Neural progenitor cell (in vitro differentiated cells): Measurements from ENCODE around the gene HCK. TPM values are rescaled to one million over a fixed set of nuclear protein-coding genes. Genes with fewer than 3 reads are reported as not detected.
"Not testable (repeated sequence)": the region's sequence is repeated elsewhere in the genome, so short reads cannot be mapped to it uniquely, and the experiment has no call there.

Experiments
- DNase-seq: peaks from one replicate; pipeline ENCODE4 v3.0.0-alpha.2; 2016; ENCODE audit warnings: low spot score
- H2AFZ ChIP-seq: fragments of 200-600 bp; sonication (generic); replicated peaks from 2 replicates; pipeline ENCODE4 v1.6.1; 2016; ENCODE audit warnings: antibody characterized with exemption
- H3F3A ChIP-seq: fragments of 200-600 bp; sonication (generic); 2 replicates; pipeline ENCODE4 v1.6.1; 2016; ENCODE audit warnings: antibody characterized with exemption, low read depth
- H3K27ac ChIP-seq: fragments of 200-600 bp; sonication (generic); 2 replicates; pipeline ENCODE4 v1.5.1; 2016; ENCODE audit warnings: mild to moderate bottlenecking
- H3K27me3 ChIP-seq: fragments of 200-600 bp; sonication (generic); 2 replicates; pipeline ENCODE4 v1.6.1; 2016; ENCODE audit warnings: mild to moderate bottlenecking, moderate library complexity
- H3K36me3 ChIP-seq: fragments of 200-600 bp; sonication (generic); 2 replicates; pipeline ENCODE4 v1.5.1; 2016
- H3K4me1 ChIP-seq: fragments of 200-600 bp; sonication (generic); 2 replicates; pipeline ENCODE4 v1.6.1; 2016; ENCODE audit warnings: mixed run types
- H3K4me2 ChIP-seq: fragments of 200-600 bp; sonication (generic); 2 replicates; pipeline ENCODE4 v1.6.1; 2016
- H3K4me3 ChIP-seq: fragments of 200-600 bp; sonication (generic); 2 replicates; pipeline ENCODE4 v1.5.1; 2016
- H3K79me2 ChIP-seq: fragments of 200-600 bp; sonication (generic); 2 replicates; pipeline ENCODE4 v1.6.1; 2016; ENCODE audit warnings: low read depth
- H3K9ac ChIP-seq: fragments of 200-600 bp; sonication (generic); 2 replicates; pipeline ENCODE4 v1.6.1; 2016
- H3K9me3 ChIP-seq: fragments of 200-600 bp; sonication (generic); 2 replicates; pipeline ENCODE4 v1.5.1; 2016; ENCODE audit warnings: low read depth
- H4K20me1 ChIP-seq: fragments of 200-600 bp; sonication (generic); 2 replicates; pipeline ENCODE4 v1.6.1; 2016; ENCODE audit warnings: low read depth
- H3K27ac Mint-ChIP-seq: 3 replicates; pipeline ENCODE4 v1.8.0; 2021; ENCODE audit warnings: mixed read lengths
- H3K27me3 Mint-ChIP-seq: 2 replicates; pipeline ENCODE4 v1.8.0; 2022; ENCODE audit warnings: low read depth, mild to moderate bottlenecking, inconsistent platforms, moderate library complexity, mixed read lengths; ENCODE audit not compliant: insufficient read depth
- H3K36me3 Mint-ChIP-seq: 3 replicates; pipeline ENCODE4 v1.8.0; 2021; ENCODE audit warnings: mixed read lengths
- H3K4me1 Mint-ChIP-seq: 3 replicates; pipeline ENCODE4 v1.8.0; 2021; ENCODE audit warnings: mixed read lengths
- H3K4me3 Mint-ChIP-seq: 3 replicates; pipeline ENCODE4 v1.8.0; 2021; ENCODE audit warnings: mild to moderate bottlenecking, moderate library complexity, mixed read lengths
- H3K9me3 Mint-ChIP-seq: 3 replicates; pipeline ENCODE4 v1.8.0; 2020; ENCODE audit warnings: mixed read lengths
- EZH2 ChIP-seq: fragments of 200-600 bp; sonication (generic); IDR thresholded peaks from 2 replicates; pipeline ENCODE4 v1.6.1; 2017; ENCODE audit warnings: antibody characterized with exemption, mild to moderate bottlenecking, moderate library complexity
- EZH2phosphoT487 ChIP-seq: fragments of 200-600 bp; sonication (generic); IDR thresholded peaks from 2 replicates; pipeline ENCODE4 v1.6.1; 2017; ENCODE audit warnings: antibody characterized with exemption
- total RNA-seq: library from RNA; depleted of rRNA; stranded (reverse); fragments of >200 nt; gene quantifications from 2 replicates; pipeline ENCODE4 v1.2.3, GENCODE V29; 2015; ENCODE audit warnings: low replicate concordance
- TF ChIP-seq, protein P1 (sequence below): fragments of 200-600 bp; sonication (generic); IDR thresholded peaks from 2 replicates; pipeline ENCODE4 v1.5.1; 2017; ENCODE audit warnings: antibody characterized with exemption, mild to moderate bottlenecking

Gene HCK
- total RNA-seq, 1 donor from 2014 or later, result not detected

DNA sequence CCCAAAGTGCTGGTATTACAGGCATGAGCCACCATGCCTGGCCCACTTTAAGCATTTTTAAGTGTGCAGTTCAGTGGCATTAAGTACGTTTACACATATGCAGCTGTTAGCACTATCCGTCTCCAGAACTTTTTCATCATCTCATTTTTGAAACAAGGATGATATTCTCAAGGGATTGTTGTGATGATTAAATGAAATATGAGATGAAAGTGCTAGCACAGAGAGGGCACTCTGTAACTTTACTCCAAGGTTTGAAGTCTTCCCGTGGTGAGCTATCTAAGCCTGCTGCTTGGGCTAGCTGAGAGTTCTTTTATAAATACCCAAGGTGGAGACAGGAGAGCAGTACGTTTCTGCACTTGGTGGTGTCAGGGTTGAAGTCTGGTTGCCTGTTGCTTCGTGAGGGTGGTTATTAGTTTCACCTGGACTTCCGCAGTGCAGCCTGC, 64.1 kb downstream of the HCK start:
- no peak overlapping the region for H3K4me3 Mint-ChIP-seq
- Histone ChIP-seq H3K4me1 (peaks cover 14% of the 10 kb centered on the region), H3K4me3 (no peak overlapping the region), H2AFZ (no peak overlapping the region), H3K9ac (no peak overlapping the region), H3K27me3 (no peaks in the 10 kb centered on the region), H4K20me1 (peaks cover 31% of the 10 kb centered on the region), H3K4me2 (peak overlapping the region; percentile 34), H3F3A (peaks cover 7% of the 10 kb centered on the region), H3K36me3 (no peaks in the 10 kb centered on the region), H3K79me2 (peaks cover 97% of the 10 kb centered on the region), H3K27ac (peak overlapping the region; percentile 35), H3K9me3 (no peaks in the 10 kb centered on the region)
- no peaks in the 10 kb centered on the region for H3K27me3 Mint-ChIP-seq
- no peak for TF ChIP-seq EZH2phosphoT487
- TF ChIP-seq, protein P1, sequence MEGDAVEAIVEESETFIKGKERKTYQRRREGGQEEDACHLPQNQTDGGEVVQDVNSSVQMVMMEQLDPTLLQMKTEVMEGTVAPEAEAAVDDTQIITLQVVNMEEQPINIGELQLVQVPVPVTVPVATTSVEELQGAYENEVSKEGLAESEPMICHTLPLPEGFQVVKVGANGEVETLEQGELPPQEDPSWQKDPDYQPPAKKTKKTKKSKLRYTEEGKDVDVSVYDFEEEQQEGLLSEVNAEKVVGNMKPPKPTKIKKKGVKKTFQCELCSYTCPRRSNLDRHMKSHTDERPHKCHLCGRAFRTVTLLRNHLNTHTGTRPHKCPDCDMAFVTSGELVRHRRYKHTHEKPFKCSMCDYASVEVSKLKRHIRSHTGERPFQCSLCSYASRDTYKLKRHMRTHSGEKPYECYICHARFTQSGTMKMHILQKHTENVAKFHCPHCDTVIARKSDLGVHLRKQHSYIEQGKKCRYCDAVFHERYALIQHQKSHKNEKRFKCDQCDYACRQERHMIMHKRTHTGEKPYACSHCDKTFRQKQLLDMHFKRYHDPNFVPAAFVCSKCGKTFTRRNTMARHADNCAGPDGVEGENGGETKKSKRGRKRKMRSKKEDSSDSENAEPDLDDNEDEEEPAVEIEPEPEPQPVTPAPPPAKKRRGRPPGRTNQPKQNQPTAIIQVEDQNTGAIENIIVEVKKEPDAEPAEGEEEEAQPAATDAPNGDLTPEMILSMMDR, result no peak
- no peak for TF ChIP-seq EZH2
- DNase-seq, result no peak
- peaks cover 5% of the 10 kb centered on the region for H3K9me3 Mint-ChIP-seq
- no peak overlapping the region for H3K27ac Mint-ChIP-seq
- peaks cover 25% of the 10 kb centered on the region for H3K4me1 Mint-ChIP-seq
- H3K36me3 Mint-ChIP-seq, result peaks cover 4% of the 10 kb centered on the region

DNA sequence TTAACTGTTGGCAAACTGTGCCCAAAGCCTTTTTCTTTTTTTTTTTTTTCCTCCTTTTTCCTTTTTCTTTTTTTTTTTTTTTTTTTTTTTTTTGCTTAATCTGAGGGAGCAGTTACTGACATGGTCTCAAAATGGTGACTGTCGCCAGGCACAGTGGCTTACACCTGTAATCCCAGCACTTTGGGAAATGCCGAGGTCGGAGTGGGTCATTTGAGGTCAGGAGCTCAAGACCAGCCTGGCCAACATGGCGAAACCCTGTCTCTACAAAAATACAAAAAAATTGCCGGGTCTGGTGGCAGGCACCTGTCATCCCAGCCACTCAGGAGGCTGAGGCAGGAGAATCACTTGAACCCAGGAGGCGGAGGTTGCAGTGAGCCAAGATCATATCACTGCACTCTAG, 64.8 kb downstream of the HCK start:
- H3K4me3 Mint-ChIP-seq, H3K27me3 Mint-ChIP-seq, H2AFZ ChIP-seq, H3K36me3 Mint-ChIP-seq, H3K36me3 ChIP-seq, H3K9ac ChIP-seq, H3K9me3 ChIP-seq, H3F3A ChIP-seq, H3K27ac ChIP-seq, H3K27ac Mint-ChIP-seq, H3K4me2 ChIP-seq, H3K9me3 Mint-ChIP-seq, H3K4me3 ChIP-seq, H3K27me3 ChIP-seq, DNase-seq: not testable (repeated sequence)
- peaks cover 18% of the 10 kb centered on the region for H3K4me1 Mint-ChIP-seq
- H3K79me2 ChIP-seq, result peaks cover 90% of the 10 kb centered on the region
- H4K20me1 ChIP-seq, result peaks cover 31% of the 10 kb centered on the region
- H3K4me1 ChIP-seq, result peaks cover 14% of the 10 kb centered on the region

DNA sequence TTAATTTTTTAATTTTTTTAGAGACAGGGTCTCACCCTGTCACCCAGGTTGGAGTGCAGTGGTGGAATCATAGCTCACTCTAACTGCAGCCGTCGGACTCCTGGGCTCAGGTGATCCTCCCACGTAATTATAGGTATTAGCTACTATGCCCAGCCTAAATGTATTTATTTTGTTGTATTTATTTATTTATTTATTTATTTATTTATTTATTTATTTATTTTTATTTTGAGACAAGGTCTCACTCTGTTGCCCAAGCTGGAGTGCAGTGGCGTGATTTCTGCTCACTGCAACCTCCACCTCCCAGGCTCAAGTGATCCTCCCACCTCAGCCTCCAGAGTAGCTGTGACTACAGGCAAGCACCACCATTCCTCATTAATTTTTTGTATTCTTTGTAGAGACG, 66.4 kb downstream of the HCK start:
- not testable (repeated sequence) for H2AFZ ChIP-seq, H3K4me3 Mint-ChIP-seq, H3K36me3 Mint-ChIP-seq, H3K27me3 ChIP-seq, H3K27ac ChIP-seq, H3K9me3 ChIP-seq, H3K27me3 Mint-ChIP-seq, H3K4me2 ChIP-seq, DNase-seq, H3K9ac ChIP-seq, H3K36me3 ChIP-seq, H3K27ac Mint-ChIP-seq, H3K9me3 Mint-ChIP-seq, H3K4me3 ChIP-seq, H3F3A ChIP-seq
- Histone ChIP-seq H4K20me1 (peaks cover 31% of the 10 kb centered on the region), H3K79me2 (peaks cover 77% of the 10 kb centered on the region), H3K4me1 (peaks cover 14% of the 10 kb centered on the region)
- peaks cover 17% of the 10 kb centered on the region for H3K4me1 Mint-ChIP-seq

DNA sequence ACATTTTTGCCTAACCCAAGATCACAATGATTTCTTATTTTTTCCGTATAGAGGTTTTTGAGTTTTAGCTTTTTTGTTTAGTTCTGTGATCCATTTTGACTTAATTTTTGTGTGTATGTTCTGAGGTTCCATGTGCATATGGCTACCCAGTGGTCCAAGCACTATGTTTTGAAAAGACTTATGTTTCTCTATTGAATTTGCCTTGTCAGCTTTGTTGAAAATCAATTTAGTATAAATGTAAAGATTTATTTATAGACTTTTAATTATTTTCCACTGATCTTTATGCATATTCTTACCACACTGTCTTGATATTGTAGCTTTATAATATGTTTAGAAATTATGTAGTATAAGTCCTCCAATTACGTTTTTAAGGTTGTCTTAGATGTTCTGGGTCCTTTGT, 67.7 kb downstream of the HCK start:
- H3K9ac ChIP-seq, result no peak overlapping the region
- peaks cover 73% of the 10 kb centered on the region for H3K79me2 ChIP-seq
- H4K20me1 ChIP-seq, result peaks cover 21% of the 10 kb centered on the region
- H3K36me3 ChIP-seq, result peaks cover 3% of the 10 kb centered on the region
- Mint-ChIP-seq H3K27ac (no peak overlapping the region), H3K9me3 (peaks cover 14% of the 10 kb centered on the region), H3K4me3 (no peak overlapping the region), H3K36me3 (peaks cover 8% of the 10 kb centered on the region), H3K27me3 (peaks cover 4% of the 10 kb centered on the region), H3K4me1 (peaks cover 13% of the 10 kb centered on the region)
- TF ChIP-seq EZH2phosphoT487 (no peak), EZH2 (no peak)
- TF ChIP-seq, protein P1, result no peak
- no peak for DNase-seq
- no peak overlapping the region for H3K4me3 ChIP-seq
- peaks cover 7% of the 10 kb centered on the region for H3F3A ChIP-seq
- no peak overlapping the region for H3K27ac ChIP-seq
- H3K4me1 ChIP-seq, result peaks cover 13% of the 10 kb centered on the region
- H3K27me3 ChIP-seq, result no peaks in the 10 kb centered on the region
- H3K9me3 ChIP-seq, result no peaks in the 10 kb centered on the region
- no peak overlapping the region for H3K4me2 ChIP-seq
- H2AFZ ChIP-seq, result no peak overlapping the region

DNA sequence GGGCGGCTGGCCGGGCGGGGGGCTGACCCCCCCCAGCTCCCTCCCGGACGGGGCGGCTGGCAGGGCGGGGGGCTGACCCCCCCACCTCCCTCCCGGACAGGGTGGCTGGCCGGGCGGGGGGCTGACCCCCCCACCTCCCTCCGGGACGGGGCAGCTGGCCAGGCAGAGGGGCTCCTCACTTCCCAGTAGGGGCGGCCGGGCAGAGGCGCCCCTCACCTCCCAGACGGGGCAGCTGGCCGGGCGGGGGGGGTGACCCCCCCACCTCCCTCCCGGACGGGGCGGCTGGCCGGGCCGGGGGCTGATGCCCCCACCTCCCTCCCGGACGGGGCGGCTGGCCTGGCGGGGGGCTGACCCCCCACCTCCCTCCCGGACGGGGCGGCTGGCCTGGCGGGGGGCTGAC, 69.9 kb downstream of the HCK start:
- not testable (repeated sequence) for H3K27ac Mint-ChIP-seq, H3K27me3 Mint-ChIP-seq, H3K9ac ChIP-seq, H3K4me1 Mint-ChIP-seq, H3K27ac ChIP-seq, H4K20me1 ChIP-seq, H2AFZ ChIP-seq, DNase-seq, H3K36me3 ChIP-seq, H3K9me3 ChIP-seq, H3K4me3 ChIP-seq, H3K4me3 Mint-ChIP-seq, H3K4me1 ChIP-seq, H3K27me3 ChIP-seq, H3F3A ChIP-seq, H3K4me2 ChIP-seq
- peaks cover 68% of the 10 kb centered on the region for H3K79me2 ChIP-seq
- Mint-ChIP-seq H3K9me3 (peaks cover 14% of the 10 kb centered on the region), H3K36me3 (peaks cover 12% of the 10 kb centered on the region)
